ENCODE results near the gene RINL. TPM values are rescaled to one million over a fixed set of nuclear protein-coding genes. Genes with fewer than 3 reads are reported as not detected.

RINL gene
- total RNA-seq, 1 donor from 2014 or later = 65.0 TPM

DNA sequence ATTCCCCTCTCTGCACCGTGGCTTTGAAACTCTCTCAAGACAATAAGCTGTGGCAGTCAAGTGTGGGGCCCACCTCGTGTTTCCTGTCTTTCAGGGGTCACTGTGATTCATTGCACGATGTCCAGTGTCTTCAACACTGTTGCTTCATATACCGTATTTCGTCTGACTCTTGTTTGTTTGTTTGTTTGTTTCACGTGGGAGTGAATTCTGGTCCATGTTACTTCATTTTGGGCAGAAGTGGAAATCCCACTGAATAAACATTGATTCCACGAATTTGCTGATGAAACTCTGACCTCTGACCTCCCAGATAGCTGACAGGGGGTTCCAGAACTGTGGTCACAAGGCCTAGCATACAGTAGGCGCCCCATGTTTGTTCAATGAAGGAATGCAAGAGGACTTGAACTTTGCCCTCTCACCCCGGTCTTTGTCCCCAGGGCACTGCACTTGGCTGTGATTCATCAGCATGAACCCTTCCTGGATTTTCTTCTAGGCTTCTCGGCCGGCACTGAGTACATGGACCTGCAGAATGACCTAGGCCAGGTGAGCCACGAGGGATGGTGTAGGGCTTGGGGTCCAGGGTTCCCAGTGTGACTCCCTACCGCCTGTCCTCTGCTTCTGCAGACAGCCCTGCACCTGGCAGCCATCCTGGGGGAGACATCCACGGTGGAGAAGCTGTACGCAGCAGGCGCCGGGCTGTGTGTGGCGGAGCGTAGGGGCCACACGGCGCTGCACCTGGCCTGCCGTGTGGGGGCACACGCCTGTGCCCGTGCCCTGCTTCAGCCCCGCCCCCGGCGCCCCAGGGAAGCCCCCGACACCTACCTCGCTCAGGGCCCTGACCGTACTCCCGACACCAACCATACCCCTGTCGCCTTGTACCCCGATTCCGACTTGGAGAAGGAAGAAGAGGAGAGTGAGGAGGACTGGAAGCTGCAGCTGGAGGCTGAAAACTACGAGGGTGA lies 26.8 kb upstream of the RINL start:
- H3K9me3 Mint-ChIP-seq = no peaks in the 10 kb centered on the region
- CTCF ChIA-PET = no interaction called here
- H3K27ac Mint-ChIP-seq = no peak overlapping the region
- H3K4me1 Mint-ChIP-seq = peaks cover 17% of the 10 kb centered on the region
- H3K27me3 Mint-ChIP-seq = no peaks in the 10 kb centered on the region
- no peak overlapping the region for H3K4me3 Mint-ChIP-seq
- DNase-seq (no peak), ATAC-seq (ENCODE audit: low read depth) (no peak)
- intact Hi-C loops (cut with micrococcal nuclease) = no loop called here
- TF ChIP-seq, protein P1, sequence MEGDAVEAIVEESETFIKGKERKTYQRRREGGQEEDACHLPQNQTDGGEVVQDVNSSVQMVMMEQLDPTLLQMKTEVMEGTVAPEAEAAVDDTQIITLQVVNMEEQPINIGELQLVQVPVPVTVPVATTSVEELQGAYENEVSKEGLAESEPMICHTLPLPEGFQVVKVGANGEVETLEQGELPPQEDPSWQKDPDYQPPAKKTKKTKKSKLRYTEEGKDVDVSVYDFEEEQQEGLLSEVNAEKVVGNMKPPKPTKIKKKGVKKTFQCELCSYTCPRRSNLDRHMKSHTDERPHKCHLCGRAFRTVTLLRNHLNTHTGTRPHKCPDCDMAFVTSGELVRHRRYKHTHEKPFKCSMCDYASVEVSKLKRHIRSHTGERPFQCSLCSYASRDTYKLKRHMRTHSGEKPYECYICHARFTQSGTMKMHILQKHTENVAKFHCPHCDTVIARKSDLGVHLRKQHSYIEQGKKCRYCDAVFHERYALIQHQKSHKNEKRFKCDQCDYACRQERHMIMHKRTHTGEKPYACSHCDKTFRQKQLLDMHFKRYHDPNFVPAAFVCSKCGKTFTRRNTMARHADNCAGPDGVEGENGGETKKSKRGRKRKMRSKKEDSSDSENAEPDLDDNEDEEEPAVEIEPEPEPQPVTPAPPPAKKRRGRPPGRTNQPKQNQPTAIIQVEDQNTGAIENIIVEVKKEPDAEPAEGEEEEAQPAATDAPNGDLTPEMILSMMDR (IDR thresholded peaks at IDR 0.05) = no peak
- POLR2A ChIA-PET = no interaction called here
- H3K36me3 Mint-ChIP-seq (ENCODE audit: low read depth) = peaks cover 58% of the 10 kb centered on the region

DNA sequence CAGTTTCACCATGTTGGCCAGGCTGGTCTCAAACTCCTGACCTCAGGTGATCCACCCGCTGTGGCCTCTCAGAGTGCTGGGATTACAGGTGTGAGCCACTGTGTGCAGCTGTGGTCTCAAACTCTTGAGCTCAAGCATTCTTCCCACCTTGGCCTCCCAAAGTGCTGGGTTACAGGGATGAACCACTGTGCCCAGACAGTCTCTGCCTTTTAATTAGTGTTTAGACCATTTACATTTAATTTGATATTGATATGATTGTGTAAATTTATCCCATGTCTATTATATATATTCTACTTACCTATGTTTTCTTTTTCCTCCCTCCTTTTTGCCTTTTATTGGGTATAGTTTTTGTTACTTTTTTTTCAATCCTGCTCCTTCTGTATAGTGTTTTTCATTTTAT lies 23.6 kb upstream of the RINL start:
- H3K4me1 Mint-ChIP-seq = peaks cover 39% of the 10 kb centered on the region
- TF ChIP-seq, protein P1 (IDR thresholded peaks at IDR 0.05) = no peak
- intact Hi-C loops (cut with micrococcal nuclease) = no loop called here
- no peak for ATAC-seq (ENCODE audit: low read depth)
- ChIA-PET CTCF (interaction anchor here (2.4 kb wide), 1 partner anchor 29 kb away, joined by 10 read pairs; the partner anchor contains the start of genes MRPS12 and SARS2), POLR2A (interaction anchor here (1.1 to 2.4 kb wide), 2 partner anchors 24 to 499 kb away, joined by 4 to 20 read pairs; partner anchors contain the start of genes FAM98C and RINL)
- no peaks in the 10 kb centered on the region for H3K9me3 Mint-ChIP-seq
- H3K27me3 Mint-ChIP-seq = no peaks in the 10 kb centered on the region
- DNase-seq = no peak
- peak overlapping the region; percentile 29 for H3K4me3 Mint-ChIP-seq
- no peak overlapping the region for H3K27ac Mint-ChIP-seq
- peaks cover 41% of the 10 kb centered on the region for H3K36me3 Mint-ChIP-seq (ENCODE audit: low read depth)

DNA sequence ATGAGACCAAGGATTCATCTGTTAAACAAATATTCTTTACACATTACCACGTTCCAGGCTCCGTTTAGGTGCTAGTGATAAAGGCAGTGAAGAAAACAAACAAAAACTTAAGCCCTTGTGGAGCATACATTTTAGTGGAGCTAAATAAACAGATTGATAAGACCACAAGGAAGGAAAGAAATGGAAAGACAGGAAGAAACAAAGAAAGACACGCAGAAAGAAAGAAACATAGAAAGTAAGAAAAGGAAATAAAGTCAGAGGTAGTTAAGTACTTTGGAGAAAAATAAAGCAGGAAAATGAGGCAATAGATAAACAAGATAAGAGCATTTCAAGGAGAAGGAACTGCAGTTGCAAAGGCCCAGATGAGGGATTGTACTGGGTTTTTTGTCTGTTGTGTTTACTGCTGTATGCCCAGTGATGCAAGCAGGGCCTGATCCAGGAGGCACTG lies 22.7 kb upstream of the RINL start:
- DNase-seq (no peak), ATAC-seq (ENCODE audit: low read depth) (no peak)
- H3K36me3 Mint-ChIP-seq (ENCODE audit: low read depth) = peaks cover 36% of the 10 kb centered on the region
- POLR2A ChIA-PET = interaction anchor here (1.0 to 2.4 kb wide), 12 partner anchors 14 to 498 kb away, joined by 3 to 22 read pairs (median 8); partner anchors contain the start of genes ACTN4, ECH1, FAM98C and MRPS12
- intact Hi-C loops (cut with micrococcal nuclease) = no loop called here
- H3K4me1 Mint-ChIP-seq = peaks cover 41% of the 10 kb centered on the region
- CTCF ChIA-PET = interaction anchor here (0.6 to 2.4 kb wide), 8 partner anchors 13 to 498 kb away, joined by 3 to 10 read pairs (median 6); partner anchors contain the start of genes FAM98C, MRPS12, RINL and SARS2
- TF ChIP-seq, protein P1 (IDR thresholded peaks at IDR 0.05) = no peak
- peak overlapping the region; percentile 91 for H3K4me3 Mint-ChIP-seq
- peak overlapping the region; percentile 87 for H3K27ac Mint-ChIP-seq
- no peaks in the 10 kb centered on the region for H3K27me3 Mint-ChIP-seq
- H3K9me3 Mint-ChIP-seq = no peaks in the 10 kb centered on the region

DNA sequence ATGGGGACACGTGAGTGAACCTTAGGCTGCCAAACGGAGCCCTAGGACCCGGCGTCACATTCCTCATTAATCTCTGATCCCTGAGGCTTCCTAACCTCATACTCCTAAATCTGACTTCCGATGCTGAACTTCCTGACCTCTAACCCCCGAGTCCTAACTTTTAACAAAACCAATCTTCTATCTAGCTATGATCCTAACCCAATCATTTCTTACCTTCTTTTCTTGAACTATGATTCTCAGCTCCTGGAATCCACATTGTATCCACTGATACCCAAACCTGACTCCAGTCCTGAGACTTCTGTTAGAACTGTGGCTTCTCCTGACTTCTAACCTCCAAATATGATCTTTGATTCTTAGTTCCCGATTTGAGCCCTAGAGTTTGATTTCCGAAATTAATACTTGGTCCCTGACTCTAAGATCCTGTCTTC lies 22.1 kb upstream of the RINL start:
- ChIA-PET CTCF (interaction anchor here (1.2 to 2.4 kb wide), 6 partner anchors 13 to 498 kb away, joined by 4 to 10 read pairs (median 6); partner anchors contain the start of genes FAM98C, MRPS12 and SARS2), POLR2A (interaction anchor here (0.7 to 2.4 kb wide), 15 partner anchors 13 to 526 kb away, joined by 3 to 22 read pairs (median 5); partner anchors contain the start of genes ACTN4, ECH1, EIF3K and FAM98C)
- peaks cover 41% of the 10 kb centered on the region for H3K4me1 Mint-ChIP-seq
- intact Hi-C loops (cut with micrococcal nuclease) = no loop called here
- H3K27ac Mint-ChIP-seq = peak overlapping the region; percentile 87
- ATAC-seq (ENCODE audit: low read depth) (no peak), DNase-seq (no peak)
- H3K27me3 Mint-ChIP-seq = no peaks in the 10 kb centered on the region
- H3K9me3 Mint-ChIP-seq = no peaks in the 10 kb centered on the region
- TF ChIP-seq, protein P1 (IDR thresholded peaks at IDR 0.05) = no peak
- H3K4me3 Mint-ChIP-seq = peak overlapping the region; percentile 91
- peaks cover 33% of the 10 kb centered on the region for H3K36me3 Mint-ChIP-seq (ENCODE audit: low read depth)

Data from activated B cell treated with CpG ODN at 0.5 μM for 24 hours (primary cell).